Esophagus muscularis mucosa (tissue), 4 donors: Measurements from ENCODE around the gene TSC1. TPM values are rescaled to one million over a fixed set of nuclear protein-coding genes. Genes with fewer than 3 reads are reported as not detected.

Source experiments
- DNase-seq: peaks from one replicate; pipeline ENCODE4 v3.0.0-alpha.2; 2017; ENCODE audit errors: extremely low spot score
- H3K27ac ChIP-seq, 4 donors: fragments of 200-600 bp; sonication (generic); replicated peaks in 1 of 4; 1 replicate in 3 of 4; 2 replicates in 1 of 4; pipeline ENCODE4 v1.5.1; 2016 to 2019; ENCODE audit warnings: mild to moderate bottlenecking in 1 of 4
- H3K27me3 ChIP-seq, 4 donors: fragments of 200-600 bp; sonication (generic); one replicate each; pipeline versions ENCODE4 v1.5.1 to v1.6.0; 2016 to 2019
- H3K36me3 ChIP-seq, 4 donors: fragments of 200-600 bp; sonication (generic); one replicate each; pipeline ENCODE4 v1.5.1; 2016 to 2019
- H3K4me1 ChIP-seq, 4 donors: fragments of 200-600 bp; sonication (generic); one replicate each; pipeline ENCODE4 v1.5.1; 2016 to 2019
- H3K4me3 ChIP-seq, 4 donors: fragments of 200-600 bp; sonication (generic); 1 replicate in 2 of 4; 2 replicates in 2 of 4; pipeline ENCODE4 v1.5.1; 2016 to 2019; ENCODE audit warnings: mild to moderate bottlenecking in 4 of 4, moderate library complexity in 1 of 4
- H3K9me3 ChIP-seq, 4 donors: fragments of 200-600 bp; sonication (generic); 1 replicate in 3 of 4; 2 replicates in 1 of 4; pipeline ENCODE4 v1.5.1; 2016 to 2019
- CTCF ChIP-seq, 3 experiments: fragments of 200-600 bp in 2 of 3; fragments of 450-650 bp in 1 of 3; sonication (generic) in 2 of 3; IDR thresholded peaks; one replicate each; pipeline ENCODE4 v1.5.1; 2017 to 2019; ENCODE audit warnings: antibody characterized with exemption in 3 of 3, mild to moderate bottlenecking in 2 of 3, moderate library complexity in 1 of 3
- EP300 ChIP-seq: sonication (generic); formaldehyde crosslinking; IDR thresholded peaks from one replicate; pipeline ENCODE4 v1.6.1; 2017; ENCODE audit warnings: antibody characterized with exemption
- POLR2A ChIP-seq: fragments of 450-650 bp; IDR thresholded peaks from one replicate; pipeline ENCODE4 v1.6.1; 2017; ENCODE audit warnings: antibody characterized with exemption, moderate library complexity, mild to moderate bottlenecking, low read depth
- POLR2AphosphoS5 ChIP-seq, 2 donors: sonication (generic); formaldehyde crosslinking; IDR thresholded peaks; one replicate each; pipeline ENCODE4 v1.6.1; 2017; ENCODE audit warnings: antibody characterized with exemption in 2 of 2
- WGBS: methylation state at CpG from one replicate; pipeline ENCODE4 v1.1.5; 2018; 5-methylcytosine and 5-hydroxymethylcytosine counted together
- intact Hi-C: fragments of 100-400 bp; cut with DNase I; formaldehyde crosslinking; loops from one replicate; pipeline ENCODE4 v1.15.1; 2023
- total RNA-seq, 4 donors: library from RNA; depleted of rRNA; stranded (reverse); fragments of >200 nt; gene quantifications; one replicate each; pipeline versions ENCODE4 v1.1.0 to v1.2.1, GENCODE V29; 2016

The TSC1 gene
- total RNA-seq, 4 donors from 2014 or later: 25.0 to 36.9 (median 30.6) TPM

- Histone ChIP-seq H3K27me3 (no peaks in the 10 kb centered on the region), H3K9me3 (no peaks in the 10 kb centered on the region), H3K4me1 (peaks cover 0 to 7% (median 0%) of the 10 kb centered on the region in 4 donors), H3K27ac (no peak overlapping the region), H3K36me3 (peaks cover 0 to 36% (median 18%) of the 10 kb centered on the region in 4 donors), H3K4me3 (no peak overlapping the region)
- TF ChIP-seq POLR2AphosphoS5 (IDR thresholded peaks at IDR 0.05) (no peak), POLR2A (no peak), CTCF (IDR thresholded peaks at IDR 0.05) (no peak), EP300 (no peak)
- DNase-seq: no peak
- 91% methylated on average over 6 of the region's 6 CpGs for WGBS
- intact Hi-C loops: no loop called here
These were observed 9.4 kb downstream of the TSC1 start for GRCh38 chr9:132935026-132935425.

GRCh38 chr9:132931178-132931735, 13.2 kb downstream of the TSC1 start:
- H3K4me1 ChIP-seq: peaks cover 0 to 7% (median 0%) of the 10 kb centered on the region in 4 donors
- H3K27me3 ChIP-seq: no peaks in the 10 kb centered on the region
- no peak overlapping the region for H3K27ac ChIP-seq
- DNase-seq: no peak
- H3K36me3 ChIP-seq: peaks cover 16 to 73% (median 47%) of the 10 kb centered on the region in 4 donors
- intact Hi-C loops: no loop called here
- TF ChIP-seq EP300: no peak
- no peak for TF ChIP-seq POLR2AphosphoS5 (IDR thresholded peaks at IDR 0.05)
- no peak for TF ChIP-seq POLR2A
- TF ChIP-seq CTCF (IDR thresholded peaks at IDR 0.05): no peak
- no peaks in the 10 kb centered on the region for H3K9me3 ChIP-seq
- no peak overlapping the region for H3K4me3 ChIP-seq
- 89% methylated on average over 9 of the region's 9 CpGs for whole genome bisulfite sequencing

DNA sequence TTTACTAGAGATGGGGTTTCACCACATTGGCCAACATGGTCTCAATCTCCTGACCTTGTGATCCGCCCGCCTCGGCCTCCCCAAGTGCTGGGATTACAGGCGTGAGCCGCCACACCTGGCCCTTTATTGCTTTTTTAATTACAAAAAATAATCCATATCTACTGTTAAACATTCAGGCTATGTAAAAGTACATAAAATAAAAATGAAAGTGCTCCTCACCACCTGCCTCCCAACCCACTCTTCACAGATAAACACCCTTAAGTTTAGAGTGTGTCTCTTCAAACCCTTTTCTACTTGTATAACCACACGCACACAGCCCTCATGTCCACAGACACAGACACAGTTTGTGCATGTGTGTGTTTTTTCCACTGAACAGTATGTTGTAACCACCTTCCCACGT, 16.7 kb downstream of the TSC1 start:
- WGBS: 89% methylated on average over 7 of the region's 7 CpGs

DNA sequence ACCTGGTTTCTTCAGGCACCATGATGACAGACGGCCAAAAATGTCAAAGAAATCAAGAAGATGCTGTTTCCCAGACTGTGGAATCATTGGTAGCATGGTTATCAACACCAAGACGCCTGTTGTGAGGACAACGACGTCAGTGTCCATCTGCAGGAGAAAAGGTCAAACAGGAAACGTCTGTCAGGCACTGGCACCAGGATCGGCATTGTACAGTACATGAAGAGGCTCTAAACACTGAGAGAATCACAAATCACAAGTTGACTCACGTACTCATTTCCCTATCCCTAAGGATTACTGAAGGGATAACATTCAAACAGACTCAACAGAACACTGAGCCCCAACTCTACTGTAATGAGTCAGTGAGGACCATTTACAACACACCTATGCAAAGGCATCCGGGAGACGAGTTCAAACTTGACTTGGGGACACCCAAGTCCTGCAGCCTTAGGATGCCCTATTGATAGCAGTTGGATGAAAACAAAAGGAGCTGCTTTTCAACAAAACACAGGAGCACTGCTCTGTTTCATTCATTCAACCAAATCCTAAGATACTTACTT, 21.0 kb downstream of the TSC1 start:
- Histone ChIP-seq H3K27ac (no peak overlapping the region), H3K4me1 (no peaks in the 10 kb centered on the region), H3K9me3 (no peaks in the 10 kb centered on the region), H3K4me3 (no peak overlapping the region), H3K36me3 (peaks cover 65 to 100% (median 92%) of the 10 kb centered on the region in 4 donors), H3K27me3 (no peaks in the 10 kb centered on the region)
- WGBS: 82% methylated on average over 9 of the region's 9 CpGs
- no peak for DNase-seq
- TF ChIP-seq POLR2AphosphoS5 (IDR thresholded peaks at IDR 0.05) (no peak), POLR2A (no peak), CTCF (IDR thresholded peaks at IDR 0.05) (no peak), EP300 (no peak)
- intact Hi-C loops: no loop called here

More for the DNA sequence above, 16.7 kb downstream of the TSC1 start:
- peaks cover 33 to 89% (median 63%) of the 10 kb centered on the region in 4 donors for H3K36me3 ChIP-seq
- TF ChIP-seq POLR2A: no peak
- no peak for TF ChIP-seq POLR2AphosphoS5 (IDR thresholded peaks at IDR 0.05)
- no peak for TF ChIP-seq CTCF (IDR thresholded peaks at IDR 0.05)
- no peak for TF ChIP-seq EP300
- no peak overlapping the region for H3K4me3 ChIP-seq
- H3K9me3 ChIP-seq: no peaks in the 10 kb centered on the region
- intact Hi-C loops: no loop called here
- no peaks in the 10 kb centered on the region for H3K27me3 ChIP-seq
- no peak for DNase-seq
- H3K4me1 ChIP-seq: no peaks in the 10 kb centered on the region
- no peak overlapping the region for H3K27ac ChIP-seq
